Activated CD4-positive, alpha-beta T cell treated with anti-CD3 and anti-CD28 coated beads, Interleukin-2, amount 50 U/mL, for 24 hours (primary cell): ENCODE data around the gene HEG1.
"Not testable (repeated sequence)": the region's sequence is repeated elsewhere in the genome, so short reads cannot be mapped to it uniquely, and the experiment has no call there.

ENCODE experiments used
- DNase-seq, 2 donors: peaks; one replicate each; pipeline ENCODE4 v3.0.0-alpha.2; 2020; ENCODE audit warnings: low read depth in 1 of 2, low spot score in 1 of 2

HEG1 gene

GRCh38 chr3:125055913-125056745, at the start of gene HEG1:
Gene HEG1 (minus strand): TSS chr3:125055997. CDS start chr3:125055890, 107 bp downstream.
- peak; percentile 49 to 55 for DNase-seq

- no peak for DNase-seq
These were observed 49.3 kb upstream of the HEG1 start for GRCh38 chr3:125105116-125105515.

GRCh38 chr3:125104639-125105038, 48.8 kb upstream of the HEG1 start:
- no peak for DNase-seq

- DNase-seq: no peak
These were observed 47.6 kb upstream of the HEG1 start for GRCh38 chr3:125103406-125103805.

- no peak for DNase-seq
These were observed 46.7 kb upstream of the HEG1 start for GRCh38 chr3:125102470-125102869.

- no peak for DNase-seq
These were observed 43.0 kb upstream of the HEG1 start for GRCh38 chr3:125098611-125099291.

GRCh38 chr3:125090649-125091048, 34.9 kb upstream of the HEG1 start:
- no peak for DNase-seq

GRCh38 chr3:125087768-125088391, 32.1 kb upstream of the HEG1 start:
- DNase-seq: no peak

- DNase-seq: no peak
These were observed 29.4 kb upstream of the HEG1 start for GRCh38 chr3:125085166-125085565.

GRCh38 chr3:125083776-125084175, 28.0 kb upstream of the HEG1 start:
- no peak for DNase-seq

- DNase-seq: not testable (repeated sequence)
These were observed 26.5 kb upstream of the HEG1 start for GRCh38 chr3:125082339-125082738.

- no peak for DNase-seq
These were observed 24.3 kb upstream of the HEG1 start for GRCh38 chr3:125080077-125080476.

- no peak for DNase-seq
These were observed 23.9 kb upstream of the HEG1 start for GRCh38 chr3:125079675-125080045.

GRCh38 chr3:125078951-125079674, 23.3 kb upstream of the HEG1 start:
- DNase-seq: no peak

- no peak for DNase-seq
These were observed 22.1 kb upstream of the HEG1 start for GRCh38 chr3:125077864-125078263.

- DNase-seq: no peak
These were observed 20.7 kb upstream of the HEG1 start for GRCh38 chr3:125076464-125076863.

GRCh38 chr3:125075738-125076137, 19.9 kb upstream of the HEG1 start:
- DNase-seq: no peak

GRCh38 chr3:125073390-125073905, 17.7 kb upstream of the HEG1 start:
- DNase-seq: no peak

GRCh38 chr3:125072749-125073389, 17.1 kb upstream of the HEG1 start:
- DNase-seq: no peak

GRCh38 chr3:125072301-125072700, 16.5 kb upstream of the HEG1 start:
- no peak for DNase-seq
